ENCODE data around the gene DECR2. TPM values are rescaled to one million over a fixed set of nuclear protein-coding genes. Genes with fewer than 3 reads are reported as not detected.

DECR2 gene
- total RNA-seq, 6 experiments from 2014 or later, result 14.0 to 20.3 (median 16.0) TPM

DNA sequence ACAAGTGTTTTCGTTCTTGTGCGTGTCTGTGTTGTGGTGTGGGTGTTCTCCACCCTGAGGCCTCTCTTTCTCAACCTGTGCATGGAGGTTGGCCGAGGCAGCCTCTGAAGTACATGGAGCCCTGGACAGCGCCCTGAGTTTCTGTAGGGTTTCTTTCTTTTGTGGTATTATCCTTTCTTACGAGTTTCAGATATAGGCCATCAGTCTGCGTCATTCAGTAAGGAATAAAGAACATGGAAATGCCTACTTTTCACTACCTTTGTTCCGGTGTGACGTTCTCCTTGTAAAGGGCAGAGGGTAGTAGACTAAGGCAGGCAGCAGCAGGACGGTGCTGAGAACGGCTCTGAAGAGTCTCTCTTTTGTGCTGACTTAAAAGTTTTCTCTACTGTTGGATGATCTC is 42.3 kb downstream of the DECR2 start:
- Mint-ChIP-seq H3K36me3 (ENCODE audit: low read depth) (peaks cover 5% of the 10 kb centered on the region), H3K27ac (no peak overlapping the region), H3K27me3 (ENCODE audit: insufficient read depth) (no peaks in the 10 kb centered on the region), H3K9me3 (no peaks in the 10 kb centered on the region), H3K4me3 (no peak overlapping the region), H3K4me1 (ENCODE audit: low read depth) (peaks cover 9% of the 10 kb centered on the region)
- DNase-seq, result no peak
- TF ChIP-seq CTCF (IDR thresholded peaks at IDR 0.05), result no peak

DNA sequence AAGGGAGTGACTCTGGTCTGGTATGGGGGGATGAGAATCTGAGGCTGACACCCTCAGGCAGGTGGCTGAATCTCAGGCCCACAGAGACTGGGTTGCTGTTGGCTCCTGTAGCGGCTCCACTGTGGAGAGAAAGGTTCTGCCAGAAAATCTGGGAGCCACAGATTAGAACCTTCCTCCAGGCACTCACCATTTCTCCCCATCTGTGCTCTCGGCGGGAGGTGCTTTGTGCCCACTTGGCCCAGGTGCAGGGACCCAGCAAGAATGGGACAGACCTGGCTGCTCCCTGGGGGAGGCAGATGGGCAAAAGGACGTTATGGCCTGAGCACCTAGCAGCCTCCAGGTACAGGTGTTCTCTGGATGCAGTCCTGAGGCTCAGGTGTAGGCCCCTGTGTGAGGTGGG is 43.9 kb downstream of the DECR2 start:
- H3K27me3 Mint-ChIP-seq (ENCODE audit: insufficient read depth), result no peaks in the 10 kb centered on the region
- no peak overlapping the region for H3K27ac Mint-ChIP-seq
- TF ChIP-seq CTCF (IDR thresholded peaks at IDR 0.05), result no peak
- H3K36me3 Mint-ChIP-seq (ENCODE audit: low read depth), result no peaks in the 10 kb centered on the region
- H3K4me1 Mint-ChIP-seq (ENCODE audit: low read depth), result peaks cover 9% of the 10 kb centered on the region
- no peak overlapping the region for H3K4me3 Mint-ChIP-seq
- no peak for DNase-seq
- no peaks in the 10 kb centered on the region for H3K9me3 Mint-ChIP-seq

DNA sequence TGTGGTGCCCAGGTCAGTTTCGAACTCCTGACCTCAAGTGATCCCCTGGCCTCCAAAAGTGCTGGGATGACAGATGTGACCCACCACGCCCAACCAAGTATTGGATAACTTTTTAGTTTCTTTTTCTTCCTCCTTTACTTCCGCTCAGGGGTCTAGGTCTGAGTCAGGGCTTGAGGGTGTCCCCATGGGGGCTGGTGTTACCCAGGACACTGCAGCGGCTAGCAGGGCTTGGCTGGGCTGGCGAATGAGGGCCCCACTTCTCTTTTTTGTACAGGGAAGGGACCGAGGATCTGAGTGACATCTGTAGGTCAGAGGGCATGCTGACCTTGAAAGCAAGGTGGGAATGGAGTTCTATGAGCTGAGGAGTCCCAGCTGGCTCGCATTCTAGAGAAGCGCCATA is 48.7 kb downstream of the DECR2 start:
- Mint-ChIP-seq H3K36me3 (ENCODE audit: low read depth) (no peaks in the 10 kb centered on the region), H3K27ac (no peak overlapping the region)

GRCh38 chr16:450785-451512 is 49.3 kb downstream of the DECR2 start:
- H3K27ac Mint-ChIP-seq, result no peak overlapping the region
- no peaks in the 10 kb centered on the region for H3K9me3 Mint-ChIP-seq
- no peak for DNase-seq
- H3K36me3 Mint-ChIP-seq (ENCODE audit: low read depth), result no peaks in the 10 kb centered on the region
- no peaks in the 10 kb centered on the region for H3K4me1 Mint-ChIP-seq (ENCODE audit: low read depth)
- H3K4me3 Mint-ChIP-seq, result no peak overlapping the region
- no peaks in the 10 kb centered on the region for H3K27me3 Mint-ChIP-seq (ENCODE audit: insufficient read depth)
- no peak for TF ChIP-seq CTCF (IDR thresholded peaks at IDR 0.05)

More for the DNA sequence above, 48.7 kb downstream of the DECR2 start:
- Mint-ChIP-seq H3K4me1 (ENCODE audit: low read depth) (no peaks in the 10 kb centered on the region), H3K9me3 (no peaks in the 10 kb centered on the region), H3K27me3 (ENCODE audit: insufficient read depth) (no peaks in the 10 kb centered on the region), H3K4me3 (no peak overlapping the region)
- no peak for TF ChIP-seq CTCF (IDR thresholded peaks at IDR 0.05)
- no peak for DNase-seq

DNA sequence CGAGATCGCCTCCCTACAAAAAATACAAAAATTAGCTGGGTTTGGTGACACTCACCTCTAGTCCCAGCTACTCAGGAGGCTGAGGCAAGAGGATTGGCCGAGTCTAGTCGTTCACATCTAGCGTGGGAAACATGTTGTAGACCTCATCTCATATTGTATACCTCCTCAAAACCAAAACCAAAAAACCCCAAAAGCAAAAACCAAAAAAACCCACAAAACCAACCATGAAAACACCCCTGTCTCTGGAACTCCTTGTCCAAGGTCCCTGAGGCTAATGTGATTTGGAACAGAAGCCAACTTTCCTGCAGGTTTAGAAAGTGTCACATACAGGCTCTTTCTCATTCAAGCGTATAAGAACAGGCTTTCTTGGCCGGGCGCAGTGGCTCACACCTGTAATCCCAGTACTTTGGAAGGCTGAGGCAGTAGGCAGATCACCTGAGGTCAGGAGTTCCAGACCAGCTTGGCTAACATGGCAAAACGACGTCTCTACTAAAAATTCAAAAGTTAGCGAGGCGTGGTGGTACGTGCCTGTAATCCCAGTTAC is 52.8 kb downstream of the DECR2 start:
- Mint-ChIP-seq H3K9me3 (no peaks in the 10 kb centered on the region), H3K27ac (no peak overlapping the region), H3K4me3 (no peak overlapping the region), H3K36me3 (ENCODE audit: low read depth) (no peaks in the 10 kb centered on the region), H3K4me1 (ENCODE audit: low read depth) (peaks cover 14% of the 10 kb centered on the region), H3K27me3 (ENCODE audit: insufficient read depth) (no peaks in the 10 kb centered on the region; the same call in 1 of the 2 replicates)
- TF ChIP-seq CTCF (IDR thresholded peaks at IDR 0.05), result no peak
- DNase-seq, result no peak
